NCI-H446 (cell line): Measurements from ENCODE around the gene LRRC49.
"Not testable (repeated sequence)": the region's sequence is repeated elsewhere in the genome, so short reads cannot be mapped to it uniquely, and the experiment has no call there.

Source experiments
- DNase-seq, 2 experiments: peaks; one replicate each; lab custom pipeline; 2025; lab: John Stamatoyannopoulos, UW

The LRRC49 gene

DNA sequence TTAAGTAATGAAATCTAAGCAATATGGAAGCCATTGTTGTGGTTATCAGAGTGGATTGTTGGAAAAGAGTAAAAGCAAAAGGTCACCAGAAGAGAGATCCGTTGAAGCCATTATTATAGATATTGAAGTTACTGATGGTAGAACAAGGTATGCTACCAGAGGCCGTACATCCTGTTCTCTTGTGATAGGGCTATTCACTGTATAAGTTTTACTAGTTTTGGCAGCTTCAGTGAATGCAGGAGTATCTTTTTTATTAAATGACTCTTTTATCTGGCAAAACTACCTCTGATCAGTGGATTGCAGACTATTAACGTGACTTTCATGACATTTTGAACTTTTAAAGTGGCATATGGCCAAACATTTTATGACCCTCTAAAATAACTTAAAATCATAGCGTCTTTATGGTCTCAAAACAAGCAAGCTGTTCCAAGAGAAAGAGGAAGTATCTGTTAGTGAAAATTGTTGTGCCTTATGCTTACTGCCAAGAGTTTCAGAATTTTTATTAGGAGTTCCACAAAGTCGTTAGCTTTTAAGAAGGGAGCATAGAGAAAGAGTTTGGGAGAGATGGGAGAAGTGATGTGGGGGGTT is 102.9 kb downstream of the LRRC49 start:
- no peak for DNase-seq

DNA sequence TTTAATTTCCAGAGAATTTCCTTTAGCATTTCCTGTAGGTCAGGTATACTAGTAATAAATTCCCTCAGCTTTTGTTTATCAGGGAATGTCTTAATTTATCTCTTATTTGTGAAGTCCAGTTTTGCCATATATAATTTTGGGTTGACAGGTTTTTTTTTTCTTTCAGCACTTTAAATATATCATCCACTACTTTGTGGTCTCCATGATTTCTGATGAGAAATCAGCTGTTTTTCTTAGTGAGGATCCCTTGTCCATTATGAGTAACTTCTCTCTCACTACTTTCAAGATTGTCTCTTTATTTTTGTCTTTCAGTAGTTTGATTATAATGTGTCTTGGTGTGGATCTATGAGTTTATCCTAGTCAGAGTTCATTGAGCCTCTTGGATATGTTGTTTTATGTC is 105.7 kb downstream of the LRRC49 start:
- no peak for DNase-seq

DNA sequence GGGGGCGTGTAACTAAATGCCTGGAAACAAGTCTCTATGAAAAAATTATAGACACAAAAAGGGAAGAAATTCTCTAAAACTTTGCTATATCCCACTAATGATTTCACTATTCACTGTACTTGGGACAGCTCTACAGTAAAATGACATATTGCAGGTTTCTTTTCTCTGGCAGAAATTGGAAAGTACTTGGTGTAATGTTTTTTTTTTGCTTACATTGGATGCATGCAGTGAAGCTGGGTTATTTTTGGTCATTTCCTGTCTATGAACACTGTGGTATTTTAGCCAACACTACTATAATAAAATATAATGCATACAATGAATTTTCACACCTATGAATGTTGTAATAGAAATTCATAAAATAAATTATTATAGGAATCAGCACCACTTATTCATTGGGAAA is 109.7 kb downstream of the LRRC49 start:
- no peak for DNase-seq

GRCh38 chr15:71003319-71003718 is 110.7 kb downstream of the LRRC49 start:
- no peak for DNase-seq

- DNase-seq = not testable (repeated sequence)
Measured at GRCh38 chr15:71004506-71004905, 111.9 kb downstream of the LRRC49 start.

- DNase-seq = no peak
Measured at GRCh38 chr15:71005895-71006294, 113.3 kb downstream of the LRRC49 start.

- no peak for DNase-seq
Measured at GRCh38 chr15:71008250-71008870, 115.7 kb downstream of the LRRC49 start.

DNA sequence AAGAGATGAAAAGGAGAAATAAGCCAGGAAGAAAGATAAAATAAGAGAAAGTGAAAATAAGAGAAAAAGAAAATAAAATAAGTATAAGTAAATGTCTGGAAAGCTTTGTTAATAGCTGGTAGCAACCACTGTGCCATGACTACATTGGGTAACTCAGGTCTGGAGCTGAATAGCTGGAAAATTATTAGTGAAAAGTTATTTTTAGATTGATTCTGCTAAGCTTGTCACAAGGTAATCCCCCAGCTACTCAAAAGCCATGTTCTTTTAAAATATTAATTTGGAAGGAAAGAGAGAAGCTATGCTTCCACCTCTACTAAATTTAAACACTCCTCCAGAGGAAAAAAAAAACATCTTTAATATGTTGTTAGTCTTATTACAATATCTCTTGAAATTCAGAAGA is 117.8 kb downstream of the LRRC49 start:
- DNase-seq = no peak

- DNase-seq = no peak
Measured at GRCh38 chr15:71010997-71011396, 118.4 kb downstream of the LRRC49 start.

GRCh38 chr15:71011503-71012155 is 119.0 kb downstream of the LRRC49 start:
- peak in 1 of 2 experiments; percentile 5 for DNase-seq

DNA sequence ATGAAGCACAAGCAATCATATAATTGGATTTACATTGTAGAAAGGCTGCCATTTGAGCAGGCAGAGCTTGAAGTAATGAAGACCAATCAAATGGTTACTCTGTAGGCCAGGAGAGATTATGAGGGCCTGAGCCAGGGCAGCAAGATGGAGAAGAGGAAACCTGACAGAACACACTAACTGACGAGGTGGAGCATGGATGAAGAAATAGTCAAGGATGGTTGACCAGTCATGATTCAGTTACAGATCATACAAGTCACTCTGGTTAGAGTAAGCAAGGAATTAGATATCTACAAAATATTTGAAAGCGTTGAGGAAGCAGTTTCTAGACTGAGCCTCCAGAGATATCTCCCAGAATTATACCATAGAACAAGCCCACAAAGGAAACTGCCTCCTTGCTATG is 120.8 kb downstream of the LRRC49 start:
- no peak for DNase-seq

DNA sequence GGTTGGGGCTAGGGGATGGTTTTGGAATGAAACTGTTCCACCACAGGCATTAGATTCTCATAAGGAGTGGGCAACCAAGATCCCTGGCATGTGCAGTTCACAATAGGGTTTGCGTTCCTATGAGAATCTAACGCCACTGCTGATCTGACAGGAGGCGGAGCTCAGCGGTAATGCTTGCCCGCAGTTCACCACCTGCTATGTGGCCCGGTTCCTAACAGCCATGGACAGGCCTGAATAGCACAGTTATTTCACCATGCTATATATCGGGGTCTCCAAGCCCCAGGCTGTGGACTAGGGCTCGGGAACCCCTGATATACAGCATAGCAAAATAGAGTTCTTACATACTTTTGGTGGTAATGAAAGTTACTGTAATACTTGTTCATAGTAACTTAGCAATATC is 122.7 kb downstream of the LRRC49 start:
- DNase-seq = no peak

DNA sequence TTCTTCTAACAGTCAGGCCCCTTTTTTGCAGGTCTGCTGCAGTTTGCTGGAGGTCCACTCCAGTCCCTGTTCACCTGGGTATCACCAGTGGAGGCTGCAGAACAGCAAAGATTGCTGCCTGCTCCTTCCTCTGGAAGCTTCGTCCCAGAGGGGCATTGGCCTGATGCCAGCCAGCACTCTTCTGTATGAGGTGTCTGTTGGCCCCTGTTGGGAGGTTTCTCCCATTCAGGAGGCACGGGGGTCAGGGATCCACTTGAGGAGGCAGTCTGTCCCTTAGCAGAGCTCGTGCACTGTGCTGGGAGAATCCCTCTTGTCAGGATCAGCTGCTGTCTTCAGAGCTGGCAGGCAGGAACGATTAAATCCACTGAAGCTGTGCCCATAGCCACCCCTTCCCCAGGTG is 138.6 kb downstream of the LRRC49 start:
- DNase-seq = not testable (repeated sequence)

DNA sequence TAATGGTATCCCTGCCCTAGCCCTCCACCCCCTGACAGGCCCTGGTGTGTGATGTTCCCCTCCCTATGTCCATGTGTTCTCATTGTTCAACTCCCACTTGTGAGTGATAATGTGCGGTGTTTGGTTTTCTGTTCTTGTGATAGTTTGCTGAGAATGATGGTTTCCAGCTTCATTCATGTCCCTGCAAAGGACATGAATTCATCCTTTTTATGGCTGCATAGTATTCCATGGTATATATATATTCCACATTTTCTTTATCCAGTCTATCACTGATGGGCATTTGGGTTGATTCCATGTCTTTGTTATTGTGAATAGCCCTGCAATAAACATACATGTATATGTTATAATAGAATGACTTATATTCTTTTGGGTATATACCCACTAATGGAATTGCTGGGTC is 142.9 kb downstream of the LRRC49 start:
- DNase-seq = not testable (repeated sequence)

- no peak for DNase-seq
Measured at GRCh38 chr15:71042356-71042922, 149.8 kb downstream of the LRRC49 start.

DNA sequence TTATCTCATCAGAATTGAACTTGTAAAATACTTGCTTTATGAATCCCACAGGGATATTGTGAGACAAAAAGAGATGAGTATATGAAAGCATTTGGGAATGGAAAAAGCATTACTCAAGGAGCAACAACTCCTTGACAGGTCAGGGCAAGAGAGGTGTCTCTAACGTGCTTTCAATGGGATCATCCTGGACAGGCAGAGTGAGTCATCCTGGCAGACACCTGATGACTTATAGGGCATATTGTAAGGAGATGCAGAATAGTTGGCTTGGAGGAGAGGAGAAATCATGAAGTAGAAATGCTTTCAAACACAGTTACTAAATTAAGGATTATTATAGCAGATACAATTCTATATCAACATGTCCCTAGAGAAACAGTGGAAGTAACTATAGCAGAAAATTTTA is 150.7 kb downstream of the LRRC49 start:
- no peak for DNase-seq

GRCh38 chr15:71044006-71044405 is 151.4 kb downstream of the LRRC49 start:
- no peak for DNase-seq

DNA sequence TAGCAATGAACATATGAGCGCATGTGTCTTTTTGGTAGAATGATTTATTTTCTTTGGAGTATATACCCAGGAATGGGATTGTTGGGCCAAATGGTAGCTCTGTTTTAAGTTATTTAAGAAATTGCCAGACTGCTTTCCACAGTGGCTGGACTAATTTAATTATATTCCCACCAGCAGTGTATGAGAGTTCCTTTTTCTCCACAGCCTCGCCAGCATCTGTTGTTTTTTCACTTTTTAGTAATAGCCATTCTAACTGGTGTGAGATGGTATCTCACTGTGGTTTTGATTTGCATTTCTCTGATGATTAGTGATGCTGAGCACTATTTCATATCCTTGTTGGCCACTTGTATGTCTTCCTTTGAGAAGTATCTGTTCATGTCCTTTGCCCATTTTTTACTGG is 153.5 kb downstream of the LRRC49 start:
- DNase-seq = not testable (repeated sequence)

GRCh38 chr15:71048913-71049675 is 156.5 kb downstream of the LRRC49 start:
- DNase-seq = no peak

DNA sequence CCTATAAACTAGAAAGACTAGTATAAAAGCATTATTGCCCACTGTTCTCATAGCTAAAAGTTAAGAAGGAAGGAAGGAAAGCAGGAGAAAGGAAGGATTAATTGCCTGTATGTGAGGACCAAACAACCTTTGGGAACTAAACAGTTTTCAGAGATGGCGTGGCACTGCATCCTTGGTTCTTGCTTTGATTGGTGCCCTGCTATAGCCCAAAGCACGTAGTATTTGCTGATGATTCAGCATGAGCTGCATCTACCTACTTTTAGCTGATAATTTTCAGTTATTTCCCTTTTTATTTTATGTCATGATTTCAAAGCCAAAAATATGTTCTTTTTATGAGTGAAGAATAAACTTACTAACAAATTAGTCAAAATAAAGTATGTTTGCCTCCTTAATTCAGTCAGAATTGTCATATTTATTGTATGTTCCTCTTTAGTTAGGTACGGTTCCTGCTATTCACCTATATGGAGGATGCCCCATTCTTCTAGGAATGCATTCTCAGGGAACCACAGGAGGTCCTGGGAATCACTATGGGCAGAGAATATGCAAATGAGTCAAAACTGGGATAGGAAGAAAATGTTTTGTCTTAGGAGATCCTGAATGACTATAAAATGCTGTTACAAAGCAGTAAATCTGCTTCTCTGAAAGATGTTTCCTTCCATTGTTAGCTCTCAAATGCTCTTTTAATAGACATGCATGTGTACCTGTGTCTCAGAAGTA is 157.2 kb downstream of the LRRC49 start:
- DNase-seq = no peak

- no peak for DNase-seq
Measured at GRCh38 chr15:71050461-71050860, 157.8 kb downstream of the LRRC49 start.

DNA sequence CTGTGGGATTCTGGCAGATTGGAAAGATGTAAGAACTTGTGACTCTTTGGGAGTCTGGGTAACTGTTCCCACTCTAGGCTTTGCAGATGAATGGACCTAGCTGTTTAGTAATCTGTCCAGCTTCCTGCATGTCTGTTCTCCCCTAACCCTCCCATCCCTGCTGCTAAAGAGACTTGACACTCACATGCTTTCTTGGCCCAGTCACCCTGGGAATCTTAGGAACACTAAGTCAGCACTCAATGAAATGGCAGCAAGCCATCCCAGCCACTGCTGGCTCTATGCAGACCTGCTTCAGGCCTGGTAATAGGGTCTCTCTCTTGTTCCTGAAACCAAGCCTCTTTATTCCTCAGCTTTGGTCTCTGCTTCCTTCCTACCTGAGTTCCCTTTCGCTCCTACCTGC is 158.9 kb downstream of the LRRC49 start:
- no peak for DNase-seq
